ENCODE data around the gene RNGTT. TPM values are rescaled to one million over a fixed set of nuclear protein-coding genes. Genes with fewer than 3 reads are reported as not detected.

The RNGTT gene
- total RNA-seq, 1 donor from 2014 or later: 24.2 TPM

GRCh38 chr6:88563277-88563625, 400.2 kb downstream of the RNGTT start:
- no peaks in the 10 kb centered on the region for H3K9me3 Mint-ChIP-seq
- H3K27me3 Mint-ChIP-seq (ENCODE audit: low read depth): no peaks in the 10 kb centered on the region
- H3K4me3 Mint-ChIP-seq (ENCODE audit: low read depth): no peak overlapping the region
- no peak overlapping the region for H3K27ac Mint-ChIP-seq
- intact Hi-C loops (cut with micrococcal nuclease): no loop called here
- DNase-seq (ENCODE audit: low spot score): no peak
- H3K36me3 Mint-ChIP-seq (ENCODE audit: low read depth): no peaks in the 10 kb centered on the region
- no peaks in the 10 kb centered on the region for H3K4me1 Mint-ChIP-seq (ENCODE audit: low read depth)

- Mint-ChIP-seq H3K27ac (no peak overlapping the region), H3K4me3 (ENCODE audit: low read depth) (no peak overlapping the region), H3K4me1 (ENCODE audit: low read depth) (no peaks in the 10 kb centered on the region), H3K9me3 (no peaks in the 10 kb centered on the region), H3K36me3 (ENCODE audit: low read depth) (no peaks in the 10 kb centered on the region), H3K27me3 (ENCODE audit: low read depth) (no peaks in the 10 kb centered on the region)
- intact Hi-C loops (cut with micrococcal nuclease): no loop called here
- DNase-seq (ENCODE audit: low spot score): no peak
Measured at GRCh38 chr6:88562353-88563276, 400.8 kb downstream of the RNGTT start.

DNA sequence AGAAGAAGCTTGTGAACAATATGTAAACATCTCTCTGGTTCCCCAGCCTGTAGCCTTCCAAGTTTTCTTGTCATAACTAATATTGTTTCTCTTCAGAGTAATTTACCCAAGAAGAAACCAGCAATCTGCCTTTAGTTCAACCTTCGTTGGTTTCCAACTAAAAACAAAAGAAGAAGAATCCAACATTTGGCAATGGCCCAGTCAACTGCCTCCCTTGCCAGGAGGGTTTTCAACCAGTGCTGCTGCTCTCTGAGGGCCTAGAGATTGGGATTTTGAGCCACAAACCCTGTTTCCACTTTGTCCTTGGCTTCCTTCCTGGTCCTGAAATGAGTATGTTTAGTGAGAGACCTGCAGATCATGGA, 401.5 kb downstream of the RNGTT start:
- Mint-ChIP-seq H3K27me3 (ENCODE audit: low read depth) (no peaks in the 10 kb centered on the region), H3K36me3 (ENCODE audit: low read depth) (no peaks in the 10 kb centered on the region), H3K4me3 (ENCODE audit: low read depth) (no peak overlapping the region), H3K27ac (no peak overlapping the region), H3K4me1 (ENCODE audit: low read depth) (no peaks in the 10 kb centered on the region), H3K9me3 (no peaks in the 10 kb centered on the region)
- intact Hi-C loops (cut with micrococcal nuclease): no loop called here
- no peak for DNase-seq (ENCODE audit: low spot score)

DNA sequence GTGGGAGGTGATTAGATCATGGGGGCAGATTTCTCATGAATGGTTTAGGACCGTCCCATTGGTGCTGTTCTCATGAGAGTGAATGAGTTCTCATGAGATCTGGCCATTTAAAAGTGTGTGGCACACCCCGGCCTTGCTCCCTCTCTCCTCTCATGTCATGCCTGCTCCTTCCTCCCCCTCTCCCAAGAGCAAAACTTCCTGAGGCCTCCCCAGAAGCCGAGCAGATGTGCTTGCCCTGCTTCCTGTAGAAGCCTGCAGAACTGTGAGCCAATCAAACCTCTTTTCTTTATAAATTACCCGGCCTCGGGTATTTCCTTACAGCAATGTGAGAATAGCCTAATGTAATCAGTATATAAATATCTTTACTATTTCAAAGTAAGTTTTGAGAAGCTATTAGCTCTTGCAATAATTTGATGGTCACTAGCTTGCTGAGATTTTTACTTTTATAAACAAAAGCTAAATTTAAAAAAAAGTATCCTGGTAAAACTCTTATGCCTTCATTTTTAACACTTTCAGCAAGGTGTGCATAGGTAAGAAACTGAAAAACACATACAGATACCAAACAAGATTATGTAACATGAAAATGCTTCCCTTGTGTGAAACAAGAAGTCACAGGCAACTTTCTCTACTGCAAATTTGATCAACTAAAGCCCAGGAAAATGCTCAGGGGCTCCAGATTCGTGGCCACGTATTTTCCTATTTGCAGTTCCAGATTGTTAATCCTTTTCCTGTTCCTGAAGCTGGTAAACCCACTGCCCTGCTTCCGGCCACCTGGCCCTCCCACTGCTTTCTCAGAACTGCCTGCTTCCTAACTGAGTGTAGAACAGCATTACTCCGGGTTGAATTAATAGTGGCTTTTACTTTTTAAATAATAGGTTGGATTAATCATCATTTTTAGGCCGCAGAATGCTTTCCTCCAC, 402.1 kb downstream of the RNGTT start:
- Mint-ChIP-seq H3K4me1 (ENCODE audit: low read depth) (no peaks in the 10 kb centered on the region), H3K27me3 (ENCODE audit: low read depth) (no peaks in the 10 kb centered on the region), H3K4me3 (ENCODE audit: low read depth) (no peak overlapping the region), H3K9me3 (no peaks in the 10 kb centered on the region), H3K27ac (no peak overlapping the region), H3K36me3 (ENCODE audit: low read depth) (no peaks in the 10 kb centered on the region)
- intact Hi-C loops (cut with micrococcal nuclease): no loop called here
- no peak for DNase-seq (ENCODE audit: low spot score)

Other genes with a start within 250 kb of the RNGTT start
- gene PNRC1, start 117.1 kb upstream of the RNGTT start, total RNA-seq: 60.7 and 66.0 TPM in 2 replicates
- 0.07 and 0.09 TPM in 2 replicates for gene SRSF12, start 154.5 kb upstream of the RNGTT start, total RNA-seq
- 14.8 and 15.3 TPM in 2 replicates for gene PM20D2, start 182.4 kb upstream of the RNGTT start, total RNA-seq